ENCODE results near the gene PCP4L1. TPM values are rescaled to one million over a fixed set of nuclear protein-coding genes. Genes with fewer than 3 reads are reported as not detected.
"Not testable (repeated sequence)": the region's sequence is repeated elsewhere in the genome, so short reads cannot be mapped to it uniquely, and the experiment has no call there.

The PCP4L1 gene
- polyA plus RNA-seq, 2 of the 4 experiments (the other 2 are of a cell fraction), result not detected

DNA sequence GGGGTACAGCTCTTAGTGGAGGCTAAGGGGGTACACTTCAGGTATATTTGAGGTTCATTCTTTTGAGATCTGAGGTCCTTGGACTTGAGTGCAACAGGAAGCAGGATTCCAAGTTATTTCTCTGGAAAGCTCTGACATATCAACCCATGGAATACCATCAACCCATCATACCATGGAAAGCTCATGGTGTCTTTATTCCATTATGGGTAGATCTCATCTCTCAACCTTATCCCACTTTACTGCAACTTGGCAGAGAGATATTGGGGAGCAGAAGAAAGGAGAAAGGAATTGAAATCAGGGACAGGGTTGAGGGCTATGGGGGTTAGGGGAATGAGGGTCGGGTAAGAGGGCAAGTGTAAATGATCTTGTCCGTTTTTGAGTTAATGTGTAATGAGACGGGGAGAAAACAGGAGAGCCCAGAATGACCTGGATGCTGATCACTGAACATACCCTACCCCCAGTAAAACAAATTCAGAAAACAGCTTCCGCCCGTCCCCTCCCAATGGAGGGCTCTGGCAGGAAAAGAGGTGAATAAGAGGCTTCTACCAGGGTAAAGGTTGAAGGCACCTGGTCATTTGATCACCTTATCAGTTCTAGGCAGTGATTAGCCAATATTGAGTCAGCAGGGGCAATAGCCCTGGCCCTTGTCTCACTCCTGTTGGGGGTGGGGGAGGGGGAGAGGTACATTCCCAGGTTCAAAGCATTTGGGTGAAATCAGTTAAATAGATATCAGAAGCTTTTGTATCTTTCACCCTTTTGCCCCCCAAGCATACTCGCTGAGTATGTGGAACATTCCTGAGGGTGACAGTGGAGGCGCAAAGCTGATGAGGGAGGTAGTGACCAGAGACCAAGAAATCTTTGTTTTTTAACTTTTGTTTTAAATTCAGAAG is 34.5 kb upstream of the PCP4L1 start:
- no peak for DNase-seq (ENCODE audit: low read depth in 1 of 2, low spot score in 1 of 2)
- Histone ChIP-seq H3K4me2 (no peak overlapping the region), H3K27ac (no peak overlapping the region), H3K9me3 (no peaks in the 10 kb centered on the region), H3K4me3 (no peak overlapping the region), H3K4me1 (peaks cover 13% of the 10 kb centered on the region)
- ChIA-PET POLR2A (no interaction called here), CTCF (interaction anchor here (1.0 to 20.1 kb wide), 7 partner anchors 9 to 160 kb away, joined by 3 to 319 read pairs (median 73); partner anchors contain the start of genes NDUFS2 and PCP4L1)
- 83% methylated on average over 7 of the region's 7 CpGs for WGBS (ENCODE audit: missing lambda C conversion rate)
- TF ChIP-seq, protein P1, sequence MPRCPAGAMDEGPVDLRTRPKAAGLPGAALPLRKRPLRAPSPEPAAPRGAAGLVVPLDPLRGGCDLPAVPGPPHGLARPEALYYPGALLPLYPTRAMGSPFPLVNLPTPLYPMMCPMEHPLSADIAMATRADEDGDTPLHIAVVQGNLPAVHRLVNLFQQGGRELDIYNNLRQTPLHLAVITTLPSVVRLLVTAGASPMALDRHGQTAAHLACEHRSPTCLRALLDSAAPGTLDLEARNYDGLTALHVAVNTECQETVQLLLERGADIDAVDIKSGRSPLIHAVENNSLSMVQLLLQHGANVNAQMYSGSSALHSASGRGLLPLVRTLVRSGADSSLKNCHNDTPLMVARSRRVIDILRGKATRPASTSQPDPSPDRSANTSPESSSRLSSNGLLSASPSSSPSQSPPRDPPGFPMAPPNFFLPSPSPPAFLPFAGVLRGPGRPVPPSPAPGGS (IDR thresholded peaks at IDR 0.05), result no peak
- TF ChIP-seq KDM5A (IDR thresholded peaks at IDR 0.05) (no peak), FOXS1 (CRISPR knock-in tag; IDR thresholded peaks at IDR 0.05) (no peak), RARB (CRISPR knock-in tag; IDR thresholded peaks at IDR 0.05) (no peak)
- no peak for ATAC-seq
- no peak for FAIRE-seq

DNA sequence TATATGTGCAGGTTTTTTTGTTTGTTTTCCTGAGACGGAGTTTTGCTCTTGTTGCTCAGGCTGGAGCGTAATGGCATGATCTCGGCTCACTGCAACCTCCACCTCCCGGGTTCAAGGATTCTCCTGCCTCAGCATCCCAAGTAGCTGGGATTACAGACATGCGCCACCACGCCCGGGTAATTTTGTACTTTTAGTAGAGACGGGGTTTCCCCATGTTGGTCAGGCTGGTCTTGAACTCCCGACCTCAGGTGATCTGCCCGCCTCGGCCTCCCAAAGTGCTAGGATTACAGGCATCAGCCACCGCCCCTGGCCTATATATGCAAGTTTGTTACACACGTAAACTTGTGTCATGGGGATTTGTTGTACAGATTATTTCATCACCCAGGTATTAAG is 33.9 kb upstream of the PCP4L1 start:
- H3K4me2 ChIP-seq; H3K9me3 ChIP-seq; H3K4me3 ChIP-seq; POLR2A ChIA-PET; FAIRE-seq; DNase-seq (ENCODE audit: low read depth in 1 of 2, low spot score in 1 of 2); ATAC-seq; H3K27ac ChIP-seq: not testable (repeated sequence)
- CTCF ChIA-PET, result interaction anchor here (1.0 to 20.1 kb wide), 9 partner anchors 7 to 159 kb away, joined by 3 to 319 read pairs (median 66); partner anchors contain the start of genes FCER1G, NDUFS2 and PCP4L1
- peaks cover 13% of the 10 kb centered on the region for H3K4me1 ChIP-seq
- 88% methylated on average over 13 of the region's 13 CpGs for WGBS (ENCODE audit: missing lambda C conversion rate)

DNA sequence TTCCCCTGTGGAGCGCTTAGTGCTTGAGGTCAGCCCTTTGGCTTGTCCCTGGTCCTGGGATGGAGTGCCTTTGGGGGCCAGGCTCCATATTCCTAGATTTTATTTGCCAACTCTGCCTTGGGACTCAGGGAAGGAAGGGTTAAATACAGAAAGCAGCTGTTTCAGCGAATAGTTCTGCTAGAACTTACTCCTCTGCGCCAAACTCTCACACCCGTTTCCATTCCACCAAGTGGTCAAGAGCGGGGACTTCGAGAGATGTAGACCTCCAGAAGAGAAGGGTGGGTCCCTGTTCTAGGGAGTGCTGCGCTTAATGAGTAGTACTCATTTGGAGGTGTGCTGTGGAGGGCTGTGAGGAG is 33.4 kb upstream of the PCP4L1 start:
- ATAC-seq, result peak; percentile 16 to 31; a peak in 4 of 6 replicates

More for the DNA sequence above, 33.4 kb upstream of the PCP4L1 start:
- Histone ChIP-seq H3K4me2 (peak overlapping the region; percentile 42), H3K4me1 (peaks cover 13% of the 10 kb centered on the region), H3K4me3 (no peak overlapping the region), H3K27ac (peak overlapping the region; percentile 12 to 67; a peak in 3 of 6 replicates), H3K9me3 (no peaks in the 10 kb centered on the region)
- DNase-seq (ENCODE audit: low read depth in 1 of 2, low spot score in 1 of 2) (no peak), FAIRE-seq (no peak)
- CTCF ChIA-PET, result interaction anchor here (0.9 to 20.1 kb wide), 17 partner anchors 7 to 159 kb away, joined by 3 to 319 read pairs (median 16); partner anchors contain the start of genes ADAMTS4, CFAP126, FCER1G and NDUFS2
- 83% methylated on average over 7 of the region's 7 CpGs for whole genome bisulfite sequencing (ENCODE audit: missing lambda C conversion rate)
- TF ChIP-seq, protein P2, sequence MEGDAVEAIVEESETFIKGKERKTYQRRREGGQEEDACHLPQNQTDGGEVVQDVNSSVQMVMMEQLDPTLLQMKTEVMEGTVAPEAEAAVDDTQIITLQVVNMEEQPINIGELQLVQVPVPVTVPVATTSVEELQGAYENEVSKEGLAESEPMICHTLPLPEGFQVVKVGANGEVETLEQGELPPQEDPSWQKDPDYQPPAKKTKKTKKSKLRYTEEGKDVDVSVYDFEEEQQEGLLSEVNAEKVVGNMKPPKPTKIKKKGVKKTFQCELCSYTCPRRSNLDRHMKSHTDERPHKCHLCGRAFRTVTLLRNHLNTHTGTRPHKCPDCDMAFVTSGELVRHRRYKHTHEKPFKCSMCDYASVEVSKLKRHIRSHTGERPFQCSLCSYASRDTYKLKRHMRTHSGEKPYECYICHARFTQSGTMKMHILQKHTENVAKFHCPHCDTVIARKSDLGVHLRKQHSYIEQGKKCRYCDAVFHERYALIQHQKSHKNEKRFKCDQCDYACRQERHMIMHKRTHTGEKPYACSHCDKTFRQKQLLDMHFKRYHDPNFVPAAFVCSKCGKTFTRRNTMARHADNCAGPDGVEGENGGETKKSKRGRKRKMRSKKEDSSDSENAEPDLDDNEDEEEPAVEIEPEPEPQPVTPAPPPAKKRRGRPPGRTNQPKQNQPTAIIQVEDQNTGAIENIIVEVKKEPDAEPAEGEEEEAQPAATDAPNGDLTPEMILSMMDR (IDR thresholded peaks at IDR 0.05), result no peak
- TF ChIP-seq EHF (CRISPR knock-in tag; IDR thresholded peaks at IDR 0.05), result no peak
- TF ChIP-seq, protein P3, sequence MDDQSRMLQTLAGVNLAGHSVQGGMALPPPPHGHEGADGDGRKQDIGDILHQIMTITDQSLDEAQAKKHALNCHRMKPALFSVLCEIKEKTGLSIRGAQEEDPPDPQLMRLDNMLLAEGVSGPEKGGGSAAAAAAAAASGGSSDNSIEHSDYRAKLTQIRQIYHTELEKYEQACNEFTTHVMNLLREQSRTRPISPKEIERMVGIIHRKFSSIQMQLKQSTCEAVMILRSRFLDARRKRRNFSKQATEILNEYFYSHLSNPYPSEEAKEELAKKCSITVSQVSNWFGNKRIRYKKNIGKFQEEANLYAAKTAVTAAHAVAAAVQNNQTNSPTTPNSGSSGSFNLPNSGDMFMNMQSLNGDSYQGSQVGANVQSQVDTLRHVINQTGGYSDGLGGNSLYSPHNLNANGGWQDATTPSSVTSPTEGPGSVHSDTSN (IDR thresholded peaks at IDR 0.05), result no peak
- TF ChIP-seq, protein P4, sequence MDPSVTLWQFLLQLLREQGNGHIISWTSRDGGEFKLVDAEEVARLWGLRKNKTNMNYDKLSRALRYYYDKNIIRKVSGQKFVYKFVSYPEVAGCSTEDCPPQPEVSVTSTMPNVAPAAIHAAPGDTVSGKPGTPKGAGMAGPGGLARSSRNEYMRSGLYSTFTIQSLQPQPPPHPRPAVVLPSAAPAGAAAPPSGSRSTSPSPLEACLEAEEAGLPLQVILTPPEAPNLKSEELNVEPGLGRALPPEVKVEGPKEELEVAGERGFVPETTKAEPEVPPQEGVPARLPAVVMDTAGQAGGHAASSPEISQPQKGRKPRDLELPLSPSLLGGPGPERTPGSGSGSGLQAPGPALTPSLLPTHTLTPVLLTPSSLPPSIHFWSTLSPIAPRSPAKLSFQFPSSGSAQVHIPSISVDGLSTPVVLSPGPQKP (IDR thresholded peaks at IDR 0.05; ENCODE audit: low read depth, low read length), result no peak
- TF ChIP-seq, protein P5, sequence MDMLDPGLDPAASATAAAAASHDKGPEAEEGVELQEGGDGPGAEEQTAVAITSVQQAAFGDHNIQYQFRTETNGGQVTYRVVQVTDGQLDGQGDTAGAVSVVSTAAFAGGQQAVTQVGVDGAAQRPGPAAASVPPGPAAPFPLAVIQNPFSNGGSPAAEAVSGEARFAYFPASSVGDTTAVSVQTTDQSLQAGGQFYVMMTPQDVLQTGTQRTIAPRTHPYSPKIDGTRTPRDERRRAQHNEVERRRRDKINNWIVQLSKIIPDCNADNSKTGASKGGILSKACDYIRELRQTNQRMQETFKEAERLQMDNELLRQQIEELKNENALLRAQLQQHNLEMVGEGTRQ (IDR thresholded peaks at IDR 0.05), result no peak
- TF ChIP-seq, protein P6, sequence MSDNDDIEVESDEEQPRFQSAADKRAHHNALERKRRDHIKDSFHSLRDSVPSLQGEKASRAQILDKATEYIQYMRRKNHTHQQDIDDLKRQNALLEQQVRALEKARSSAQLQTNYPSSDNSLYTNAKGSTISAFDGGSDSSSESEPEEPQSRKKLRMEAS (IDR thresholded peaks at IDR 0.05), result no peak
- TF ChIP-seq TFCP2L1 (CRISPR knock-in tag; IDR thresholded peaks at IDR 0.05), result no peak
- no peak for TF ChIP-seq FOXS1 (CRISPR knock-in tag; IDR thresholded peaks at IDR 0.05)
- TF ChIP-seq HEYL (CRISPR knock-in tag; IDR thresholded peaks at IDR 0.05), result no peak
- TF ChIP-seq JUN (IDR thresholded peaks at IDR 0.05), result no peak
- TF ChIP-seq KDM1A (IDR thresholded peaks at IDR 0.05; ENCODE audit: low read depth), result no peak
- TF ChIP-seq NFE2L2 (conservative IDR thresholded peaks at IDR 0.05; ENCODE audit: low read length), result no peak
- TF ChIP-seq ZSCAN20 (CRISPR knock-in tag; IDR thresholded peaks at IDR 0.05), result no peak
- no peak for TF ChIP-seq CEBPB (IDR thresholded peaks at IDR 0.05)
- TF ChIP-seq PHF8 (IDR thresholded peaks at IDR 0.05; ENCODE audit: borderline replicate concordance, low read depth), result no peak
- TF ChIP-seq HOXB5 (CRISPR knock-in tag; IDR thresholded peaks at IDR 0.05), result no peak
- POLR2A ChIA-PET, result interaction anchor here (0.6 to 1.6 kb wide), 11 partner anchors 8 to 204 kb away, joined by 3 to 23 read pairs (median 5); partner anchors contain the start of genes NDUFS2 and SDHC

Measured in A549 (cell line).